NCI-H2081 treated with DMSO at 0.1 percent for 48 hours (cell line): ENCODE results near the gene DYRK1A.
"Not testable (repeated sequence)": the region's sequence is repeated elsewhere in the genome, so short reads cannot be mapped to it uniquely, and the experiment has no call there.

Source experiments
- DNase-seq: peaks from one replicate; lab custom pipeline; 2025; lab: John Stamatoyannopoulos, UW

The DYRK1A gene

GRCh38 chr21:37366482-37367316, at the start of gene DYRK1A:
Gene DYRK1A (plus strand): TSS chr21:37366773. CDS start chr21:37420375, 53,602 bp downstream.
- DNase-seq = peak; percentile 69

- no peak for DNase-seq
These were observed 47.0 kb upstream of the DYRK1A start for GRCh38 chr21:37319551-37319950.

GRCh38 chr21:37322084-37322483, 44.5 kb upstream of the DYRK1A start:
- no peak for DNase-seq

- no peak for DNase-seq
These were observed 42.0 kb upstream of the DYRK1A start for GRCh38 chr21:37324558-37324957.

- DNase-seq = not testable (repeated sequence)
These were observed 38.4 kb upstream of the DYRK1A start for GRCh38 chr21:37328147-37328546.

- DNase-seq = no peak
These were observed 35.2 kb upstream of the DYRK1A start for GRCh38 chr21:37331411-37331810.

GRCh38 chr21:37335053-37335452, 31.5 kb upstream of the DYRK1A start:
- DNase-seq = no peak

GRCh38 chr21:37337179-37337578, 29.4 kb upstream of the DYRK1A start:
- no peak for DNase-seq

- DNase-seq = no peak
These were observed 28.7 kb upstream of the DYRK1A start for GRCh38 chr21:37337831-37338230.

GRCh38 chr21:37338671-37339551, 27.7 kb upstream of the DYRK1A start:
- DNase-seq = no peak

- DNase-seq = no peak
These were observed 27.0 kb upstream of the DYRK1A start for GRCh38 chr21:37339552-37339939.

GRCh38 chr21:37341254-37341960, 25.2 kb upstream of the DYRK1A start:
- no peak for DNase-seq

- DNase-seq = no peak
These were observed 24.4 kb upstream of the DYRK1A start for GRCh38 chr21:37342046-37342632.

- DNase-seq = no peak
These were observed 19.6 kb upstream of the DYRK1A start for GRCh38 chr21:37346841-37347430.

GRCh38 chr21:37348664-37349063, 17.9 kb upstream of the DYRK1A start:
- no peak for DNase-seq

GRCh38 chr21:37350472-37350871, 16.1 kb upstream of the DYRK1A start:
- DNase-seq = no peak

- no peak for DNase-seq
These were observed 9.9 kb upstream of the DYRK1A start for GRCh38 chr21:37356706-37357105.

- no peak for DNase-seq
These were observed 8.9 kb upstream of the DYRK1A start for GRCh38 chr21:37357691-37358090.

GRCh38 chr21:37358397-37358796, 8.2 kb upstream of the DYRK1A start:
- no peak for DNase-seq

GRCh38 chr21:37363936-37364335, 2.6 kb upstream of the DYRK1A start:
- DNase-seq = no peak

- DNase-seq = no peak
These were observed 1.9 kb upstream of the DYRK1A start for GRCh38 chr21:37364722-37365121.
